KOPT-K1 (cell line): ENCODE results near the gene TXNRD1.

ENCODE experiments used
- H3K27ac ChIP-seq: fragments of 200-600 bp; sonication (generic); 2 replicates; pipeline ENCODE4 v1.5.1; 2016; ENCODE audit warnings: antibody characterized with exemption, mild to moderate bottlenecking, low read depth, low read length; ENCODE audit not compliant: poor library complexity, severe bottlenecking
- H3K36me3 ChIP-seq: fragments of 200-600 bp; sonication (generic); 2 replicates; pipeline ENCODE4 v1.5.1; 2017; ENCODE audit warnings: antibody characterized with exemption, mild to moderate bottlenecking, low read length, moderate library complexity; ENCODE audit not compliant: insufficient read depth
- H3K9me3 ChIP-seq: fragments of 200-600 bp; sonication (generic); 2 replicates; pipeline ENCODE4 v1.5.1; 2017; ENCODE audit warnings: antibody characterized with exemption, low read length, mild to moderate bottlenecking; ENCODE audit not compliant: insufficient read depth, poor library complexity, severe bottlenecking

TXNRD1 gene

DNA sequence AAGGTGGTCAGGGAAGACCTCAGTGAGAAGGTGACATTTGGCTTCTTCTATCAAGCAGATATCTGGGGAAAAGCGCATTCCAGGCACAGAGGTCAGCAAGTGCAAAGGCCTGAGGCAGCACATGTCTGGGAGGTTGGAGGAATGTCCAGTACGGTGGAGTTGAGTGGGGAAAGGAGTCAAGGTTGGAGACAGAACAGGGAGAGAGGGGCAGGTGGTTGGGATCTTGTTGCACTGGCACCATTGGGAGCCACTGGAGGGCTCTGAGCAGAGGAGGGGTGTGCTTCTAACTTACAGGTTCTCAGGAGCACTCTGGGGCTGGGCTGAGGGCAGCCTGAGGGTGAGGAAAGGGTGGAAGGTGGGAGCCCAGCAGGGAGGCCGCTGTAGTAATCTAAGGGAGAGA lies 140.1 kb downstream of the TXNRD1 start:
- Histone ChIP-seq H3K9me3 (no peaks in the 10 kb centered on the region), H3K36me3 (peaks cover 41% of the 10 kb centered on the region), H3K27ac (no peak overlapping the region)

DNA sequence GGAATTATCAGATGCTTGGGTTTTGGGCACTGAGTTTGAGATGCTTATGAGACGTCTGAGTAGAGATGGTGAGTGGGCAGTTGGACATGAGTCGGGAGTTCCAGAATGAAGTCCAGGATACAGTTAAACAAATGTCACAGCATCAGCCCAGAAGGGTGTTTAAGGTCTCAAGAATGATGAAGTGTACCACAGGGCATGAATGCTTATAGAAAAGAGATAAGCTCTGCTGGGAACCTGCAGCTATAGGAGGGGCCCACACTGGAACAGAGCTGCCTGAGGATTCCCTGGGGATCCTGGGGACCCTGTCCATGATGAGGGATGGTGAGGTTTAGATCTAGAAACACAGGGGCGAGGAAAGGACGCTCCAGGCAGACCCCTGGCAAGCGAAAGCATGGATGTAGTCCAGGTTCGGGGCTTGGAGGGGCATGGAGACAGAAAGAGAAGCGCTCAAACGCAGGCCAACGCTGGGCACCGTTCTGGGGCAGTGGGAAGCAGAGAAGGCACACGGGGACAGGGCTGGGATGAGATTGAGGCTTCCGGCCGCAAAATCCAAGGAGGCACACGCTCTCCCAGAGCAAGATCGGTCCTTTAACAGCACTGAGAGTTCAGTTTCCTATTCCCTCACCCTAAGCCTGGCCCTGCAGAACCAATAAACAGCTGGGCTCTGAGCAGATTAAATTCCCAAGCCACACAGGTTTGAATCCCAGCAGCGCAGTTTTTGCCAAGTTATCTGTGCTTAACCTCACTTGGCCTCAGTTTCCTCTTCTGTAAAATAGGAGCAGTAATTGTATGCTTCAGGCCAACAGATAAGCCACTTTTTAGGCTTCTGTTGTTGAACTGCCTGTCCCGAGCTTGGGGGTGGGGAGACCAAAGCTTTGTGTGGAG lies 140.9 kb downstream of the TXNRD1 start:
- Histone ChIP-seq H3K27ac (no peak overlapping the region), H3K36me3 (peaks cover 33% of the 10 kb centered on the region), H3K9me3 (no peaks in the 10 kb centered on the region)

DNA sequence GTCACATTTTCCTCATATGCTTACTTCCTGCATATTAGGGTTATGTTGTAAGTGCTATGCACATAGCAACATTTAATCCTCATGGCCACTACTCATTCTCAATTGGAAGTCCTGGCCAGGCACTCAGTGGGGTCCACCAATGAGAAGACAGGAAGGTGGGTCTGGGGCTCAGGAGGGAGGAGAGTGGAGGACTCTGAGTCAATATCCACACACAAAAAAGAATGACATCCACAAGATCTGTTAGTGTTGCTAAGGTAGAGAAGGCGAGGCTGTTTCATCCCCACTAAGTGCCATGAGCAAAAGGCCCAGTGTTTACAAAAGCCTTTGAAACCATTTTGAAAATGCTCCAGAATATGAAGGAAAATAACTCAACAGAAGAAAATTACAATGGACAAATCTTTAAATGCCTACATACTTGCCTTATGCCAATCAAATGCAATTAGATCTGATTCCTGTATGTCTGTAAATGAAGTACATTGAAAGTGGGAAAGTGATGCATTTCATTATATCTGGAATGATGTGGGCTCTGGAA lies 141.9 kb downstream of the TXNRD1 start:
- H3K36me3 ChIP-seq, result peaks cover 23% of the 10 kb centered on the region
- no peaks in the 10 kb centered on the region for H3K9me3 ChIP-seq
- no peak overlapping the region for H3K27ac ChIP-seq

DNA sequence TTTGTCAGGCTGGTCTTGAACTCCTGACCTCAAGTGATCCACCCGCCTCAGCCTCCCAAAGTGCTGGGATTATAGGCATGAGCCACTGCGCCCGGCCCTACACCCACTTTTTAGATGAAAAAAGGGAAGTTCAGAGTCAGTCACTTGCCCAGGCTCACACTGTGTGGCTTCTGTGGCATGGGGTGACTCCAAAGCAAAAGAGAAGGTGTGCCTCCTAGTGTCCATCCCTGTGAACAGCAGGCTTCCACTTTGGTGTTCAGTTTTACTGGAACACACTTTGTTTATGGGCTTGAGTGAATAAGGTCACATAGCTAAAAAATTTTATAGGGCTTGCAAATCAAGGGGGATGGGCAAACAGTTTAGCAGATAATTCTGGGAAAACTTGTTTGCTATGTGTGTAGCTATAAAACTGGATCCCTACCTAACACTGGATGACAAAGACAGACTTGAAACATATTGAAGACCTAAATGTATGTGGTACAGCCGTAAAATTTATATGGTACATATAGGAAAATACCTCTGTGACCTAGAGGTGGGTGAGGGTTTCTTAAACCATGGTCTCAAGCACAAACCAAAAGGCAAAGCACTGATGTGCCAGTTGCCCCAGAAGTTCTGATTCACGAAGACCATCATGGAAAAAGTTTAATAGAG lies 142.9 kb downstream of the TXNRD1 start:
- Histone ChIP-seq H3K27ac (no peak overlapping the region), H3K9me3 (no peaks in the 10 kb centered on the region), H3K36me3 (peaks cover 14% of the 10 kb centered on the region; the same call in 1 of the 2 replicates)

- H3K36me3 ChIP-seq, result peaks cover 14% of the 10 kb centered on the region; the same call in 1 of the 2 replicates
- H3K27ac ChIP-seq, result no peak overlapping the region
- H3K9me3 ChIP-seq, result no peaks in the 10 kb centered on the region
These were observed 143.6 kb downstream of the TXNRD1 start for GRCh38 chr12:104359216-104359615.

GRCh38 chr12:104360157-104360556 lies 144.6 kb downstream of the TXNRD1 start:
- Histone ChIP-seq H3K36me3 (peaks cover 5% of the 10 kb centered on the region; the same call in 1 of the 2 replicates), H3K9me3 (no peaks in the 10 kb centered on the region), H3K27ac (no peak overlapping the region)

GRCh38 chr12:104360983-104361707 lies 145.6 kb downstream of the TXNRD1 start:
- no peaks in the 10 kb centered on the region for H3K36me3 ChIP-seq
- H3K27ac ChIP-seq, result no peak overlapping the region
- H3K9me3 ChIP-seq, result no peaks in the 10 kb centered on the region

DNA sequence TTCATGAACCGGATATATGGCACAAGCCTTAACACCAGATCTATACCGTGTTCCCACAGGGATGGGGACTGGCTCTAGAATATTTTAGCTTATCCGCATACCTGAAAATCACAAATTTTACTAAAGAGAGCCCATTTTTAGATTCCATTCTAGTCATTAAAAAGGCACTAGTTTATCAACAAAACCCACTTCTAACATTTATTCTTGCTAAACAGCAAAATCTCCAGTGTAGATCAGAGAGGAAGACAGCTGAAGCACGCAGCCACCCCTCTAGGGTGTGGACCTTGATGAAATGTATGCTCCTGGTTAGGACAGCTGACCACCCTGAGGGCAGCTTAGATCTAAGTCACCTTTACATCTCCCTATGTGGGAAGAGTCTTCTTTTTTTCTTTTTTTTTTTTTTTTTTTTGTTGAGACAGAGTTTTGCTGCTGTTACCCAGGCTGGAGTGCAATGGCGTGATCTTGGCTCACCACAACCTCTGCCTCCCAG lies 150.4 kb downstream of the TXNRD1 start:
- H3K36me3 ChIP-seq, result no peaks in the 10 kb centered on the region
- peaks cover 12% of the 10 kb centered on the region for H3K9me3 ChIP-seq
- H3K27ac ChIP-seq, result no peak overlapping the region

DNA sequence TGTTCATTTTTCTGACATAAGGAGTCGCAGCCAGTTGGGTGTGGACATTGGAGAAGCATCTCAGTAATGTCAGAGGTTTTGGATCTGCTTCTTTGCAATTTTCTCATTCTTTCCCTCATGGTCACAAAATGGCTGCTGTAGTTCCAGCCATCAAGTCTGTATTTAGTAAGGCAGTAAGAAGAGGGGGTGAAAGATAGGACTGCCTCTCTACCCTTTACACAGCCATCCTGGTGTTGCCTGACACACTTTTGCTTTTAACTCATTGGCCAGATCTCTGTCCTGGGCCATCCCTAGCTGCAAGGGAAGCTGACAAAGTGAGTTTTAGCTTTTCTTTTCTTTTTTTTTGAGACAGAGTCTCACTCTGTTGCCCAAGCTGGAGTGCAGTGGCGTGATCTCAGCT lies 154.1 kb downstream of the TXNRD1 start:
- H3K9me3 ChIP-seq, result peaks cover 12% of the 10 kb centered on the region
- no peaks in the 10 kb centered on the region for H3K36me3 ChIP-seq
- H3K27ac ChIP-seq, result no peak overlapping the region

- H3K9me3 ChIP-seq, result peaks cover 12% of the 10 kb centered on the region
- H3K36me3 ChIP-seq, result no peaks in the 10 kb centered on the region
- peak overlapping the region; percentile 72 for H3K27ac ChIP-seq
These were observed 155.7 kb downstream of the TXNRD1 start for GRCh38 chr12:104371043-104371870.

- Histone ChIP-seq H3K36me3 (no peaks in the 10 kb centered on the region), H3K9me3 (peaks cover 12% of the 10 kb centered on the region), H3K27ac (peak overlapping the region; percentile 72)
These were observed 156.6 kb downstream of the TXNRD1 start for GRCh38 chr12:104372061-104372720.

DNA sequence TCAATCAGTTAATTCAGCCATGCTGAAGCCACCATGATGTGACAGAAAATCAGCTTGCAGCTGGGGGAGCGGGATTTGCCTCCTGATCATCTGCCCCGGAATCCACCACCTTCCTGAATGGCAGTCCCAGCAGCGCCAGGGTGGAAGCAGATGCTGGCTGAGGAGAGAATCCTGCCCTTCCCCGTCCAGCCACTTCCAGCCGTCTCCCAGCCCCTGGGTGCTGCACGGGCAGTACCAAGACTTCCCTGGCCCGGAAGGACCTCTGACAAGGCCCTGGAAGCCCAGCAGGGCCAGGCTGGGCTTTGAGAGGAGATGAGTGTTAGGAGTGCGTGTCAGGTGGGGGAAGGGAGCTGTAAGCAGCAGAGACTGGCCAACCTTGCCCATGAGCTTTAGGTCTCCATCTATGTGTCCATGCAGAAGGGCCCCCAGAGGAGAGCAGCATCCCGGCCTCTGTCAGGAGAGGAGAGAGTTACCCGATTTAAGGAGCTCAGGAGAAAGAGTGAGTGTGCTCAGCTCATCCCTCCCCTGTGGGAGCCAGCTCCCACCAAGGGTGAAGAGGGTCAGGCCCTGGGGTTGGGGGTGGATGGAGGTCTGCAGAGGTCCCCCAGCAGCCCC lies 157.2 kb downstream of the TXNRD1 start:
- no peaks in the 10 kb centered on the region for H3K36me3 ChIP-seq
- peak overlapping the region; percentile 72 for H3K27ac ChIP-seq

GRCh38 chr12:104374071-104374470 lies 158.5 kb downstream of the TXNRD1 start:
- H3K36me3 ChIP-seq, result no peaks in the 10 kb centered on the region
- peaks cover 12% of the 10 kb centered on the region for H3K9me3 ChIP-seq
- H3K27ac ChIP-seq, result no peak overlapping the region

More for the DNA sequence above, 157.2 kb downstream of the TXNRD1 start:
- peaks cover 12% of the 10 kb centered on the region for H3K9me3 ChIP-seq
